OCI-LY7 (cell line): ENCODE data around the gene THRAP3.

Experiments
- CTCF ChIP-seq: fragments of 200-600 bp; sonication (generic); conservative IDR thresholded peaks from 2 replicates; pipeline ENCODE4 v1.5.1; 2014; ENCODE audit warnings: mild to moderate bottlenecking, antibody characterized with exemption, low read length, moderate library complexity, mixed read lengths
- EZH2phosphoT487 ChIP-seq: fragments of 200-600 bp; sonication (generic); IDR thresholded peaks from 2 replicates; pipeline ENCODE4 v1.6.1; 2018; ENCODE audit warnings: low read depth, borderline replicate concordance, mild to moderate bottlenecking, mixed run types, antibody characterized with exemption, low read length, moderate library complexity, mixed read lengths

GRCh38 chr1:36328088-36328480 is 103.8 kb downstream of the THRAP3 start:
- no peak for TF ChIP-seq CTCF
- TF ChIP-seq EZH2phosphoT487: no peak
